ENCODE results near the gene ECE1.

DNA sequence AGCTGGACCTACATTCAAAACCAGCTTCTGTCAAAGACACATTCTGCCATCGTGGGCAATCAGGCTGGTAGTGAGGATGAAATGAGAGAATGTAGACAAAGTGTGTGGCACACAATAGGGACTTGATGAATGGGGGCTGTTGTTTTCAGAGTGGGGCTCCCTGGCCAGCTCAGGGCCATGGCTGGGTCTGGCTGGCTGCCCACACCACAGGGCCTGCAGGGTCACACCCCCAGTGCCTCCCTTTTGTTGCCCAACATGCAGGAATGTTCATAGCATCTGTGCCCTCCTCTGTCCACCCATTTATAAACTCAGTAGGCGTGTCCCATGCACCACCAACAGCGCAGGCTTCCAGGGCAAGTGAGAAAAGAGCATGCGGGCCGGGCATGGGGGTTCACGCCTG lies 20.8 kb upstream of the ECE1 start:
- TF ChIP-seq, protein P1, sequence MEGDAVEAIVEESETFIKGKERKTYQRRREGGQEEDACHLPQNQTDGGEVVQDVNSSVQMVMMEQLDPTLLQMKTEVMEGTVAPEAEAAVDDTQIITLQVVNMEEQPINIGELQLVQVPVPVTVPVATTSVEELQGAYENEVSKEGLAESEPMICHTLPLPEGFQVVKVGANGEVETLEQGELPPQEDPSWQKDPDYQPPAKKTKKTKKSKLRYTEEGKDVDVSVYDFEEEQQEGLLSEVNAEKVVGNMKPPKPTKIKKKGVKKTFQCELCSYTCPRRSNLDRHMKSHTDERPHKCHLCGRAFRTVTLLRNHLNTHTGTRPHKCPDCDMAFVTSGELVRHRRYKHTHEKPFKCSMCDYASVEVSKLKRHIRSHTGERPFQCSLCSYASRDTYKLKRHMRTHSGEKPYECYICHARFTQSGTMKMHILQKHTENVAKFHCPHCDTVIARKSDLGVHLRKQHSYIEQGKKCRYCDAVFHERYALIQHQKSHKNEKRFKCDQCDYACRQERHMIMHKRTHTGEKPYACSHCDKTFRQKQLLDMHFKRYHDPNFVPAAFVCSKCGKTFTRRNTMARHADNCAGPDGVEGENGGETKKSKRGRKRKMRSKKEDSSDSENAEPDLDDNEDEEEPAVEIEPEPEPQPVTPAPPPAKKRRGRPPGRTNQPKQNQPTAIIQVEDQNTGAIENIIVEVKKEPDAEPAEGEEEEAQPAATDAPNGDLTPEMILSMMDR (conservative IDR thresholded peaks at IDR 0.05 in 1 of 2, IDR thresholded peaks at IDR 0.05 in 1 of 2; ENCODE audit: low read depth in 1 of 2, low read length in 2 of 2) = no peak
- TF ChIP-seq EZH2 (IDR thresholded peaks at IDR 0.05; ENCODE audit: low read length, missing control alignments) = no peak
